HK-2 (cell line): ENCODE results near the gene PMPCA.
A peak's percentile ranks its signal among the peaks of the same experiment; 100 is the strongest.

Experiments
- DNase-seq: peaks from one replicate; pipeline ENCODE4 v3.0.0-alpha.2; 2018; ENCODE audit not compliant: unreplicated experiment

PMPCA gene

GRCh38 chr9:136373300-136374182 lies 36.9 kb upstream of the PMPCA start, which contains the start of gene CARD9:
Gene CARD9, minus strand, starts transcription at chr9:136373669. Its CDS starts 1,591 bp downstream, at chr9:136372078.
- DNase-seq, result peak; percentile 41

GRCh38 chr9:136374183-136374575 lies 36.3 kb upstream of the PMPCA start:
- no peak for DNase-seq

GRCh38 chr9:136375096-136375495 lies 35.4 kb upstream of the PMPCA start:
- DNase-seq, result no peak

- no peak for DNase-seq
These were observed 34.0 kb upstream of the PMPCA start for GRCh38 chr9:136376457-136376856.

GRCh38 chr9:136377341-136378169 lies 32.9 kb upstream of the PMPCA start:
- DNase-seq, result no peak

GRCh38 chr9:136378170-136379002 lies 32.1 kb upstream of the PMPCA start:
- no peak for DNase-seq

- DNase-seq, result no peak
These were observed 31.5 kb upstream of the PMPCA start for GRCh38 chr9:136379003-136379287.

GRCh38 chr9:136379401-136379800 lies 31.1 kb upstream of the PMPCA start:
- DNase-seq, result no peak

- DNase-seq, result no peak
These were observed 30.6 kb upstream of the PMPCA start for GRCh38 chr9:136379891-136380290.

- DNase-seq, result no peak
These were observed 30.1 kb upstream of the PMPCA start for GRCh38 chr9:136380381-136380780.

GRCh38 chr9:136381311-136381710 lies 29.1 kb upstream of the PMPCA start:
- no peak for DNase-seq

- DNase-seq, result no peak
These were observed 28.4 kb upstream of the PMPCA start for GRCh38 chr9:136381966-136382513.

GRCh38 chr9:136383436-136383835 lies 27.0 kb upstream of the PMPCA start:
- DNase-seq, result no peak

- no peak for DNase-seq
These were observed 25.4 kb upstream of the PMPCA start for GRCh38 chr9:136385015-136385414.

GRCh38 chr9:136386018-136386417 lies 24.4 kb upstream of the PMPCA start:
- DNase-seq, result no peak

- DNase-seq, result no peak
These were observed 23.2 kb upstream of the PMPCA start for GRCh38 chr9:136387217-136387616.

- no peak for DNase-seq
These were observed 21.1 kb upstream of the PMPCA start for GRCh38 chr9:136389396-136389795.

- no peak for DNase-seq
These were observed 18.5 kb upstream of the PMPCA start for GRCh38 chr9:136391737-136392537.

GRCh38 chr9:136392538-136393449 lies 17.7 kb upstream of the PMPCA start:
- DNase-seq, result no peak

- DNase-seq, result no peak
These were observed 16.9 kb upstream of the PMPCA start for GRCh38 chr9:136393531-136393930.
